ENCODE results near the gene ASIC4. TPM values are rescaled to one million over a fixed set of nuclear protein-coding genes. Genes with fewer than 3 reads are reported as not detected.

Gene ASIC4
- total and polyA plus RNA-seq, 2 of the 13 experiments (the other 11 are each of a cell fraction or from before 2014, with no cell fraction given), result 0.03 TPM; not detected in 1

GRCh38 chr2:219571311-219572236 is 57.3 kb downstream of the ASIC4 start, which contains the start of gene OBSL1 (continued):
- TF ChIP-seq POLR2A (IDR thresholded peaks at IDR 0.05; ENCODE audit: insufficient read depth in 1 of 2, low read depth in 2 of 2, low read length in 2 of 2), result peak in 1 of 2 experiments; percentile 63; a peak in 1 of 4 replicates
- TF ChIP-seq PCBP2 (optimal IDR thresholded peaks at IDR 0.05; ENCODE audit: low read depth, low read length, poor library complexity, severe bottlenecking), result peak; percentile 52
- no peak; the same call in 1 of the 2 replicates for TF ChIP-seq JDP2 (CRISPR knock-in tag; IDR thresholded peaks at IDR 0.05; ENCODE audit: borderline replicate concordance)
- TF ChIP-seq GABPB1 (CRISPR knock-in tag; IDR thresholded peaks at IDR 0.05), result peak; percentile 87
- TF ChIP-seq IKZF5 (CRISPR knock-in tag; IDR thresholded peaks at IDR 0.05), result peak; percentile 52; the same call in 1 of the 2 replicates
- no peak; the same call in 1 of the 2 replicates for TF ChIP-seq ZNF232 (CRISPR knock-in tag; IDR thresholded peaks at IDR 0.05; ENCODE audit: borderline replicate concordance)
- peak; percentile 43; the same call in 1 of the 2 replicates for TF ChIP-seq KDM5A (IDR thresholded peaks at IDR 0.05; ENCODE audit: borderline replicate concordance, low read length)
- no peak for TF ChIP-seq TRIM24 (CRISPR knock-in tag; IDR thresholded peaks at IDR 0.05)
- TF ChIP-seq SMAD1 (CRISPR knock-in tag; IDR thresholded peaks at IDR 0.05; ENCODE audit: borderline replicate concordance, low read depth), result 0 out of 2 replicates have a peak, but pooled peaks have one; percentile 45
- TF ChIP-seq ZNF577 (CRISPR knock-in tag; IDR thresholded peaks at IDR 0.05; ENCODE audit: borderline replicate concordance, low read depth), result no peak
- no peak; the same call in 1 of the 2 replicates for TF ChIP-seq NR2F2 (IDR thresholded peaks at IDR 0.05; ENCODE audit: borderline replicate concordance, low read depth)
- TF ChIP-seq KMT2B (CRISPR knock-in tag; IDR thresholded peaks at IDR 0.05), result no peak; the same call in 1 of the 2 replicates
- TF ChIP-seq IRX3 (CRISPR knock-in tag; IDR thresholded peaks at IDR 0.05; ENCODE audit: borderline replicate concordance, low read depth), result no peak
- peak; percentile 85 for TF ChIP-seq RXRA (CRISPR knock-in tag; IDR thresholded peaks at IDR 0.05)
- TF ChIP-seq HMGXB4 (CRISPR knock-in tag; IDR thresholded peaks at IDR 0.05; ENCODE audit: borderline replicate concordance in 1 of 2, low read depth in 1 of 2), result peak in 1 of 2 experiments; percentile 58; a peak in 2 of 4 replicates
- TF ChIP-seq ZC3H13 (CRISPR knock-in tag; IDR thresholded peaks at IDR 0.05), result peak; percentile 76; the same call in 1 of the 2 replicates
- peak; percentile 34 for TF ChIP-seq RBM22 (optimal IDR thresholded peaks at IDR 0.05; ENCODE audit: low read length)
- no peak for TF ChIP-seq ZBTB8A (CRISPR knock-in tag; IDR thresholded peaks at IDR 0.05; ENCODE audit: borderline replicate concordance, low read depth)
- no peak for TF ChIP-seq KAT2B (IDR thresholded peaks at IDR 0.05; ENCODE audit: borderline replicate concordance, low read depth, low read length)
- TF ChIP-seq PBX2 (CRISPR knock-in tag; IDR thresholded peaks at IDR 0.05), result no peak
- TF ChIP-seq ZNF337 (CRISPR knock-in tag; IDR thresholded peaks at IDR 0.05; ENCODE audit: borderline replicate concordance, low read depth), result peak; percentile 60; the same call in 1 of the 2 replicates
- TF ChIP-seq ZNF7 (CRISPR knock-in tag; IDR thresholded peaks at IDR 0.05), result no peak
- TF ChIP-seq ZNF33B (CRISPR knock-in tag; IDR thresholded peaks at IDR 0.05), result no peak

Data from HepG2 (cell line).